Measurements from ENCODE around the gene BABAM2. TPM values are rescaled to one million over a fixed set of nuclear protein-coding genes. Genes with fewer than 3 reads are reported as not detected.
"Not testable (repeated sequence)": the region's sequence is repeated elsewhere in the genome, so short reads cannot be mapped to it uniquely, and the experiment has no call there.

BABAM2 gene
- total and polyA plus RNA-seq, 8 donors = 27.1 to 49.2 (median 28.4) TPM

GRCh38 chr2:28326881-28327505, 436.5 kb downstream of the BABAM2 start:
- Histone ChIP-seq H3K4me3 (no peak overlapping the region), H3K36me3 (peaks cover 0 to 4% of the 10 kb centered on the region in 2 donors), H3K27ac (no peak overlapping the region), H3K9me3 (no peaks in the 10 kb centered on the region), H3K27me3 (no peaks in the 10 kb centered on the region), H3K4me1 (peaks cover 0 to 10% of the 10 kb centered on the region in 2 donors)
- ATAC-seq = no peak
- TF ChIP-seq CTCF (IDR thresholded peaks at IDR 0.05) = no peak
- DNase-seq = peak in 2 of 4 donors; percentile 42 to 64
- intact Hi-C loops (cut with DNase I) = no loop called here

- TF ChIP-seq CTCF (IDR thresholded peaks at IDR 0.05) = no peak
- no peak overlapping the region for H3K27ac ChIP-seq
- H3K9me3 ChIP-seq = no peaks in the 10 kb centered on the region
- intact Hi-C loops (cut with DNase I) = no loop called here
- no peak for DNase-seq
- no peaks in the 10 kb centered on the region for H3K27me3 ChIP-seq
- no peak overlapping the region for H3K4me3 ChIP-seq
- no peak for ATAC-seq
- peaks cover 0 to 4% of the 10 kb centered on the region in 2 donors for H3K36me3 ChIP-seq
- peaks cover 0 to 10% of the 10 kb centered on the region in 2 donors for H3K4me1 ChIP-seq
Observed at GRCh38 chr2:28327581-28327955, 437.0 kb downstream of the BABAM2 start.

- H3K36me3 ChIP-seq = peaks cover 0 to 4% of the 10 kb centered on the region in 2 donors
- DNase-seq (no peak), ATAC-seq (peak; percentile 24)
- no peak for TF ChIP-seq CTCF (IDR thresholded peaks at IDR 0.05)
- H3K4me1 ChIP-seq = peaks cover 0 to 10% of the 10 kb centered on the region in 2 donors
- intact Hi-C loops (cut with DNase I) = no loop called here
- H3K27ac ChIP-seq = no peak overlapping the region
- H3K27me3 ChIP-seq = no peaks in the 10 kb centered on the region
- H3K9me3 ChIP-seq = no peaks in the 10 kb centered on the region
- H3K4me3 ChIP-seq = no peak overlapping the region
Observed at GRCh38 chr2:28327956-28328922, 437.7 kb downstream of the BABAM2 start.

GRCh38 chr2:28329184-28329583, 438.7 kb downstream of the BABAM2 start:
- no peak for TF ChIP-seq CTCF (IDR thresholded peaks at IDR 0.05)
- DNase-seq (no peak), ATAC-seq (no peak)
- H3K27me3 ChIP-seq = no peaks in the 10 kb centered on the region
- no peaks in the 10 kb centered on the region for H3K9me3 ChIP-seq
- H3K4me1 ChIP-seq = peaks cover 0 to 10% of the 10 kb centered on the region in 2 donors
- peaks cover 0 to 4% of the 10 kb centered on the region in 2 donors for H3K36me3 ChIP-seq
- intact Hi-C loops (cut with DNase I) = no loop called here
- H3K4me3 ChIP-seq = no peak overlapping the region
- no peak overlapping the region for H3K27ac ChIP-seq

GRCh38 chr2:28330722-28331121, 440.2 kb downstream of the BABAM2 start:
- intact Hi-C loops (cut with DNase I); H3K9me3 ChIP-seq; H3K4me3 ChIP-seq; ATAC-seq; H3K36me3 ChIP-seq; H3K27ac ChIP-seq; DNase-seq; H3K27me3 ChIP-seq: not testable (repeated sequence)
- peaks cover 0 to 10% of the 10 kb centered on the region in 2 donors for H3K4me1 ChIP-seq

GRCh38 chr2:28331797-28332196, 441.3 kb downstream of the BABAM2 start:
- ATAC-seq; intact Hi-C loops (cut with DNase I); DNase-seq; H3K4me1 ChIP-seq; H3K36me3 ChIP-seq; H3K9me3 ChIP-seq; H3K4me3 ChIP-seq; H3K27ac ChIP-seq; H3K27me3 ChIP-seq: not testable (repeated sequence)

Measured in left lung (tissue), 10 donors.